Tibial nerve (tissue), 3 donors: Measurements from ENCODE around the gene STX12.

Experiments used
- POLR2A ChIP-seq, 2 donors: fragments of 450-650 bp; IDR thresholded peaks; one replicate each; pipeline ENCODE4 v1.6.1; 2017; ENCODE audit warnings: antibody characterized with exemption in 2 of 2, mild to moderate bottlenecking in 2 of 2, moderate library complexity in 2 of 2
- TF ChIP-seq, protein P1 (sequence below), 5 experiments: fragments of 200-600 bp in 3 of 5; fragments of 450-650 bp in 2 of 5; sonication (generic) in 3 of 5; IDR thresholded peaks; one replicate each; pipeline ENCODE4 v1.5.1; 2016 to 2019; ENCODE audit warnings: antibody characterized with exemption in 5 of 5, mild to moderate bottlenecking in 3 of 5, moderate library complexity in 2 of 5

DNA sequence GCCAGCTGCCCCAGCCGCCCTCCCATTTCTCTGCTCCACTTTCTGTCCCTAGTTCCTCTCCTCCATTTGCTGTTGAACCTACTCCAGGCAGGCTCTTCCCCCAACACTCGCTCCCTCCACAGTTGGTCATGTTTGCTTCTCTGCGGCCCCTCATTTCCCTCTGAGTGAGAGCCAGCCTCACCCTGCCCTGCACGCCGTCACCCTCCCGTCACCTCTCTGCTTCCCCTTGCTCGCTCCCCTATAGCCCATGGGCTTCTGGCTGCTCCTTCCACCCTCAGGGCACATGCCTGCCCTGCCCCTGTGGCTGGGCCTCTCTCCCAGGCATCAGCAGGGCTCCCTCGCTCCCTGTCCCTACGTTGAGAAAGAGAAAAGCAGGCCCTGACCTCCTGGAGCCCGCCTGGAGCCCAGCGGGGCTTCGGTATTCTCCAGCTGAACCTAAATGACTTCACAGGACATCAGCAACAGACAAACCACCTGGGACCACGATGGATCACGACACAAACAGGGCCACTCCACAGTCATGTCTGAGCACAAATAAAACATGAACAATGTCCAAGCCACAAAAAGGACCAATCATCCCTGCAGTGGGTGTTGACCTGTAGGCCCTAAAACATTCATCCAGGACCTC, 86.0 kb downstream of the STX12 start:
- TF ChIP-seq, protein P1, sequence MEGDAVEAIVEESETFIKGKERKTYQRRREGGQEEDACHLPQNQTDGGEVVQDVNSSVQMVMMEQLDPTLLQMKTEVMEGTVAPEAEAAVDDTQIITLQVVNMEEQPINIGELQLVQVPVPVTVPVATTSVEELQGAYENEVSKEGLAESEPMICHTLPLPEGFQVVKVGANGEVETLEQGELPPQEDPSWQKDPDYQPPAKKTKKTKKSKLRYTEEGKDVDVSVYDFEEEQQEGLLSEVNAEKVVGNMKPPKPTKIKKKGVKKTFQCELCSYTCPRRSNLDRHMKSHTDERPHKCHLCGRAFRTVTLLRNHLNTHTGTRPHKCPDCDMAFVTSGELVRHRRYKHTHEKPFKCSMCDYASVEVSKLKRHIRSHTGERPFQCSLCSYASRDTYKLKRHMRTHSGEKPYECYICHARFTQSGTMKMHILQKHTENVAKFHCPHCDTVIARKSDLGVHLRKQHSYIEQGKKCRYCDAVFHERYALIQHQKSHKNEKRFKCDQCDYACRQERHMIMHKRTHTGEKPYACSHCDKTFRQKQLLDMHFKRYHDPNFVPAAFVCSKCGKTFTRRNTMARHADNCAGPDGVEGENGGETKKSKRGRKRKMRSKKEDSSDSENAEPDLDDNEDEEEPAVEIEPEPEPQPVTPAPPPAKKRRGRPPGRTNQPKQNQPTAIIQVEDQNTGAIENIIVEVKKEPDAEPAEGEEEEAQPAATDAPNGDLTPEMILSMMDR (IDR thresholded peaks at IDR 0.05): no peak
- no peak for TF ChIP-seq POLR2A (IDR thresholded peaks at IDR 0.05)
